DMS 273 (cell line): ENCODE results near the gene KLK12.

Source experiments
- DNase-seq: peaks from one replicate; lab custom pipeline; 2025; ENCODE audit not compliant: unreplicated experiment; lab: John Stamatoyannopoulos, UW

The KLK12 gene, protein sequence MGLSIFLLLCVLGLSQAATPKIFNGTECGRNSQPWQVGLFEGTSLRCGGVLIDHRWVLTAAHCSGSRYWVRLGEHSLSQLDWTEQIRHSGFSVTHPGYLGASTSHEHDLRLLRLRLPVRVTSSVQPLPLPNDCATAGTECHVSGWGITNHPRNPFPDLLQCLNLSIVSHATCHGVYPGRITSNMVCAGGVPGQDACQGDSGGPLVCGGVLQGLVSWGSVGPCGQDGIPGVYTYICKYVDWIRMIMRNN

DNA sequence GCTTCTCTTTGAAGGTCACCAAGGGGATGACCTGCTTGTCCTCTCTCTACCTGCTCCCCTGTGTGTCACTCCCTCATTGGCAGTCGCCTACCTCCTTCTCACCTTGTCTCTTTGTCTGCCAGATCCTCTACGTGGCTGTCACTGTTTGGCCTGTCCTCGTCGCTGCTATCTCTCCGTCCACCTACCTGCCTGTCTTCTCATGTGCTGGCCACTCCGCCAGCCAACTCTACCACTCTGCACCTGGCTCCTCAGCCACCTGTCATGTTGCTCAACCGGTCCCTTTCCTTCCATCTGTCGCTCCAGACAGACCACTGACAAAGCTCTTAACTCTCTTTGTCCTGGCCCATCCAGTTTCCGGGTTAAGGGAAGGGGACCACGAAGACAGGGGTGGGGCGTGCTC, at the start of gene KLK12:
KLK12 (minus strand) TSS at position 299 of the 400 bp plus-strand sequence. CDS start 381 bp downstream, outside the sequence.
- no peak for DNase-seq

DNA sequence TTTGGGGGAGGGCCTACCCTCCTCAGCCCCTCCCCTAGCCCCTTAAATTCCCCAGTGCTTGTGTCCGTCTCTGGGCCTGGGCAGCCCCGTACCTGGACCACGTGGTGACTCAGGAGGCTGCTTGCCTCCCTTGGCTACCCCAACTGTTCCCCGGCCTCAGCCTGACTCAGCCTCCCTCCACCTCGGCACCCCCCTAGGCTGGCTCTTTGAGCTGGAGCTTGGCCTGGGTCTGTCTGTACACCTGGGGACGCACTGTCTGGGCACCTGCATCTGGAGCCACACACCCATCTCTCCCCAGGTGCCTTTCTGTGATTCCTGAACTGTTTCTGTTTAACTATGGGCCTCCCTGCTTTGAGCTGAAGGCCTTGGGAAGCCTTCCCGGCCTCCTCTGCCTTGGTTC, 49.7 kb upstream of the KLK12 start:
- no peak for DNase-seq

DNA sequence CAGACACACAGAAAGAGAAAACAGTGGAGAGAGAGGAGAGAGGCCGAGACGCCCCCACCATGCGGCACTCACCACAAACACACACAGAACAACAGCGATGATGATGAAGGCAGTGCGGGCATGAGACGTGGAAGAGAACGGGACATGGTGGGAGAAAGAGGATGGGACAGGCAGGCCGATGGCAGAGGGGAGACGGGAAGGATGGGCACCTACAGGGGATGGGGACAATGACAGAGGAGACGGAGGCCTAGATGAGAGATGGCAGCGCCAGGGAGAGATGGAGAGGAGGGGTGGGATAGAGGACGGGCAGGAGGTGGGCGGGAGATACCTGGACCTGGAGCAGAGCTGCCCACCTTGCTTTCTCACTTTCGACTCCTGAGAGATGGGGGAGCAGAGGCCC, 49.0 kb upstream of the KLK12 start:
- no peak for DNase-seq

DNA sequence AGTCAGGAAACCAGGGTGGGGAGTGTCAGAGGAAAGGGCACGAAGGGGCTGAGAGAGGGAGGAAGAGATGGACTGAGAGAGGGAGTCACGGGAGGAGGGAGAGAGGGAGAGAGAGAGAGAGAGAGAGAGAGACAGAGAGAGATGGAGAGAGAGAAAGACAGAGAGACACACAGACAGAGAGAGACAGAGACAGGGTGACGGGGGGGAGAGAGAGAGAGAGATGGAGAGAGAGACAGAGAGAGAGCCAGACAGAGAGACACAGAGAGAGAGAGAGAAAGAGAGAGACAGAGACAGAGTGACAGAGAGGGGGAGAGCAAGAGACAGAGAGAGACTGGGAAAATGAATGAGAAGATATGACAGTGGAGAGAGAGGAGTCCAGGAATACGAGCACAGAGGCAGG, 48.4 kb upstream of the KLK12 start:
- DNase-seq = no peak

DNA sequence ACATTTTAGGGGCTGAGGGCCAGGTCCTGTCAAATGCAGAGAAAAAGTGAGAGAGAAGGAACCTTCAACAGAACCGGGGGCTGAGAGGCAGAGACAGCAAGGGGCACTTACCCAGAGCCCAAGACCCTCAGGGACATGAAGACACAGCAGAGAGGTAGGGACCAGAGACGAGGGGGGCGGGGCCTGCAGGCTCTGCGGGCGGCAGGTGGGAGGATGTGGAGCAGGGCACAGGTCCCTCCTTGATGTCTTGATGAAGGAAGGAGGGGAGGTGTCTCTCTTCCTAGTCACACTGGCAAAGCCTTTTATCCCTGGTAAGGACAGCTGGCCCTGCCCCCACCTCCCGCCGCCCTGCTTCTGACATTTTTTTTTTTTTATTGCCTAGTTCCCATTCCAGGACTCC, 47.8 kb upstream of the KLK12 start, which contains the start of gene KLK14:
KLK14 (minus strand) TSS at position 277 of the 400 bp plus-strand sequence; CDS start at position 4, 273 bp downstream.
- DNase-seq = no peak

DNA sequence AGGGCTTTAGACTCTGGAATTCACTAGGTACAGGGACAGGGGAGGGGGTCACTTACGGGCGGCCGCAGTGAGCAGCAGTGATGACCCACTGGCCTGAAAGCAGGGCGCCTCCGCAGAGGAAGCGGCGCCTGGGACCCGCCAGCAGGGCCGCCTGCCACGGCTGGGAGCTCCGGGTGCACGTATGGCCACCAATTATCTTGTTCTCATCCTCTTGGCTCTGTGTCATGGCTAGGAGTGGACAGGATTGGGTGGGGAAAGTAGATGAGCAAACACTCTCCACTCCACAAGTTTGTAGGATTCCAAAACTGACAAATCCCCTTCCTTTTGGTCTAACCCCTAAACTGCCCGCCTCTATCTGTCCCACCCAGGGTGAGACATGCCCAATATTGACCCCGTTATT, 46.7 kb upstream of the KLK12 start:
- no peak for DNase-seq

DNA sequence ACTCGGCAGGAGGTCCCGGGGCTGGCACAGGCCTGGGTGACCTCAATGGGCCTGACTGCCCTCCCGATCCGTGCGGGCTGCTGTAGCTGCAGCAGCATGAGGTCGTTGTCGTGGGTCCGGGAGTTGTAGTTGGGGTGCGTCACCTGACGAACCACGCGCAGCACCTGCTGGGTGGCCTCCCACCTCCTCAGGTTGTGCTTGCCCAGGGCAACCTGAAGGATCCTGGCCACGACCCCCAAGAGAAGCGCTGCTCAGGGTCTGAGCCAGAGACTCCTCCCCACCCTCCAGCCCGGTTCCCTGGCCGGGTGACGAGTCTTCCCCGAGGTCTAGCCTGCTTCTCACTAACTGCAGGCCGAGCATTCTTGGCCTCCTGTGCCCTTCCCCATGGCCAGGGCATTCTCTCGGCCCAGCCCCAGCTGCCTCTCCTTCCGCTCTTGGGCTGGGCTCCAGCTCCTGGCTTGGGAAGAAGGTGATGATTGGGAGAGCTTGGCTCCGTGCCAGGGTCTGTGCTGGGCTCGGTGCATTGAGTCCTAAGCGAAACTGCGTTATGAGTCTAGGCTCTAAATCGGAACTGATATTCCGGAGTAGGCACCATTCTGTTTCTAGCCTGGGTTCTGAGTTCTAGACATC, 44.8 kb upstream of the KLK12 start:
- peak; percentile 56 for DNase-seq

DNA sequence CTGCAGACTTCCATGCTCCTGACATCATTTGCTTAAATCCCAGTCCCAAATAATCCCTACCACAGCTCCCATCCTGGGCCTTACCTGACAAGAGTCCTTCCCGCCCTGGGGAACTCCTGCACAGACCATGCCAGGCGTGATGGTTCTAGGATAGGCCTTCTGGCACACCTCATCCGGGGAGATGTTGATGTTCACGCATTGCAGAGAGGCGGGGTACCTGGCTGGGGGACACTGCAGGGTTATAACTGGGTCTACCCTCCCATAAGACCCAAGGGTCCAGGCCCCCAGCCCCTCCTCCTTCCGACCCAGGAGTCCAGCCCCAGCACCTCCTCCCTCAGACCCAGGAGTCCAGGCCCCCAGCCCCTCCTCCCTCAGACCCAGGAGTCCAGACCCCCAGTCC, 43.9 kb upstream of the KLK12 start:
- DNase-seq = no peak

DNA sequence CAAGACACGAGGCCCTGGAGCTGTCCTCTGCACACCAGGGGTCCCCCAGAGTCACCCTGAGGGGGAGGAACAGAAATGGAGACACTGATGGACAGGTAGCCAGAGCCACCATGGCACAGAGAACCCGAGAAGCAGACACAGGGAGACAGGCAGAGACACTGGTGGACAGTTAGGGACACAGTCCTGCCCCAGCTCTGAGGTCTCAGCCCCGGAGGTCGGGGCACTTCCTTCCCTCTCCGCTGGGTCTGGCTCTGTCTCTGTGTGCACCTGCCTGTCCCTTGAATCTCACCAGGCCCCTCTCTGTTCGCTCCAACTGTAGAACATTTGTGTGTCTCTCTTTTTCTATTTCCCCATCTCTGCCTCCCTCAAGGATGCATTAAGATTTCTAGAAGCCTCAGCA, 43.3 kb upstream of the KLK12 start:
- DNase-seq = no peak

DNA sequence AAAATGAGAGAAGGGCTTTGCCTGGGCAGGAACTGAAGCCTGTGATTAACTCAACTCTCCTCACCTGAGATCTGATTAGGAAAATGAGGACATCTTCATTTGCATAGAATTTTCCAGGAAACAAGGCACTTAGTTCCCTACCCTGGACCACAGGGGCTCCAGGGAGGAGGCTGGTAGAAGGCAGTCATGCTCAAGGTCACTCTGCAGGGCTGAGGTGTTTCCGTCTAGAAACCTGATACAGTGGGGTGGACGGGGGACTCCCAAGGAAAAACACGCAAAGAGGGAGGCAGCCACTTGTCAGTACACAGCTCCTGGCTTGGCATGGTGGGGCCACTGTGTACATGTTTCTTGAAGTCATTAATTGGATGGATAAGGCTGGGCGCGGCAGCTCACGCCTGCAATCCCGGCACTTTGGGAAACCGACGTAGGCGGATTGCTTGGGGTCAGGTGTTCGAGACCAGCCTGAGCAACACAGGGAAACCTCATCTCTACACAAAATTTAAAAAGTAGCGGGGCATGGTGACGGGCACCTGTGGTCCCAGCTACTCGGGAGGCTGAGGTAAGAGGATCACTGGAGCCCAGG, 41.9 kb upstream of the KLK12 start:
- DNase-seq = no peak

DNA sequence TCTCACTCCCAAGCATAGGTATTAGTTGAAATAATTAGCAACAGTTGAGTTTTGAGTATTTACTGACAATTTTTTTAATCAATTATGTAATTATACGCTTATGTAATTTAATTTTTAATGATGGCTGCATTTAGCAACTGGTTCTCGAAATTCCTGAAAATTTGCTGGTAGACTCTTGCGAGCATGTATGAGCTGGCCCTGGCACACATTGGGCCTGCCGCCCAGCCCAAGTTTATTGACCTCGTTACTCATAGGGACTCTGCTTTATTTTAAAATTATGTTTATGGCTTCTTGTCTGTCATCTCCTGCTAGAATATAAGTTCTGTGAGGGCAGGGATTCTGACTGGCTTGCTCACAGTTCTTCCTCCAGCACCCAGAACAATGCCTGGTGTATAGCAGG, 41.2 kb upstream of the KLK12 start:
- DNase-seq = no peak

DNA sequence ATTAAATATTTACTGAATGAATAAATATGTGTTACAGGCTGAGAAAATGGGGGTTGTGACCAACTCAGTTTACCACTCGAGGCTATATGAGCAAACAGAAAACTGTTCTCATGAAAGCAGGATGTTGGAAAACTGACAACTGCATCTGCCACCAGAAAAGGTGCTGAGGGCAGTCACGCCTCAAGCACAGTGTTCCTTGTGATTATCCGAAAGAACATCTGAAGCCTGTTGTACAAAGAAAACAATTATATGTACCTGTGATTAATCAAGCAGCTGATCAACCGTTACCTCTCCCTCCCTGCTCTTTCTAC, 36.2 kb upstream of the KLK12 start:
- no peak for DNase-seq

DNA sequence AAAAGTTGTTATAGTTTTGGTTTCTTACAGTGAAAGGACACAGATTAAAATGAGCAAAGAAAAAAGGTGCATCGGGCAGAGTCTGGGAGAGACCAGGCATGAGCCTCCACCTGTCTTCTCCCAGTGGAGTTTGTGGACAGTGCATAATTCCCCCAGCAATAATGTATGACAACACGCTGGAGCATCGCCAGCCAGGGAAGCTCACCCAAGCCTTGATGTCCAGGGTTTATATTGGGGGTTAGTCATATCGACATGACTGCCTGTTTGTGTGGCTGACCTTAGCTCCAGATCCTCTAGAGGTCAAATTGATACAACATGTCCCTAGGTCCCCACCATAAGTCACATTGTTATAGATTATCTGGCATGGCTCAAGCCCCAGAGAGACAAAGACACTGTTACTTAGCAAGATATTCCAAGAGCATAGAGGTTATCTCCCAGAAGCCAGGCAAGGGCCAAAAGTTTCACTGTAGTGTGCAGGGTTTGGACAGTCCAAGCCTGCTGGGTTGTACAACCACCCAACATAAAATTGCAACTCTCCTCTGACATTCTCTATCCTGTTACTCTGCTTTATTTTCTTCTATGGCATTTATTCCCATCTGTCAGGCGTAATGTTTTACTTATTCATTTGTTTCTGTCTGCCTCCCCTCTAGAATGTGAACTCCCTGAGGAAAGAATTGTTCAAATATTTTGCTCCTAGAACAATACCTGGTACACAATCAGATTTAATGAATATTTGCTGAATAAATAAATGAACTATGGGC, 35.7 kb upstream of the KLK12 start:
- no peak for DNase-seq

DNA sequence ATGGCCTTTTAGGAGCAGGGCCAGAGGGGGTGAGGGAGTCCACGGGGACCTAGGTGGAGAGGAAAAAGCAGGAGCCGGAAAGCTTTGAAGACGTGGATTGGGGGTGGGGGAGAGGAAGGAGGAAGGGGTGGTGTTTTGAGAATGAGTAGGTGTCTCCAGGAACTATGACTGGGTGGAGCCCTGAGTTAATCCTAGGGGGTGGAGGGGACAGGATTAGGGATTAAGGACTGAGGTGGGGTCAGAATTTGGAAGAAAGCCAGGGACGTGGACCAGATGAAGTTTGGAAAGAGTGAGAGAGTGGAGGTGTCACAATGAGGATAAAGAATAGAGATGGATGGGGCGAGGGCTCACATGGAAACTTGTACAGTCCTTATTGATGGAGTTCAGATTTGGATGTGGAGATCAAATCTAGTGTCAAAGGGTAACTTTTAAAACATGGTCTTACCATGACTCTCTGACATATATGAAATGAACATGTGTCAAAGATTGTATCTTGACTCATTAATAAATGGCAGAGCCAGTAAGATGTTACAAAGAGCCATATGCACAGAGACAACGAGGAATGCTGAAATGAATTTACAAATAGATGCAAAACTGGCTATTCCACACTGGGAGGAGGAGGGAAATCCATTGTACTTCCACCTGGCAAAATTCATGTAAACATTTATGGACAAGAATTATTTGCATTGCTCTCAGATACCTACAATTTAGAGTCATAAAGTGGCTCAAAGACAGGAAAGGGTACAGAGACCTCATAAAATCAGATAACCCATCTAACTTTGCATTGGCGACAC, 31.8 kb upstream of the KLK12 start:
- no peak for DNase-seq

DNA sequence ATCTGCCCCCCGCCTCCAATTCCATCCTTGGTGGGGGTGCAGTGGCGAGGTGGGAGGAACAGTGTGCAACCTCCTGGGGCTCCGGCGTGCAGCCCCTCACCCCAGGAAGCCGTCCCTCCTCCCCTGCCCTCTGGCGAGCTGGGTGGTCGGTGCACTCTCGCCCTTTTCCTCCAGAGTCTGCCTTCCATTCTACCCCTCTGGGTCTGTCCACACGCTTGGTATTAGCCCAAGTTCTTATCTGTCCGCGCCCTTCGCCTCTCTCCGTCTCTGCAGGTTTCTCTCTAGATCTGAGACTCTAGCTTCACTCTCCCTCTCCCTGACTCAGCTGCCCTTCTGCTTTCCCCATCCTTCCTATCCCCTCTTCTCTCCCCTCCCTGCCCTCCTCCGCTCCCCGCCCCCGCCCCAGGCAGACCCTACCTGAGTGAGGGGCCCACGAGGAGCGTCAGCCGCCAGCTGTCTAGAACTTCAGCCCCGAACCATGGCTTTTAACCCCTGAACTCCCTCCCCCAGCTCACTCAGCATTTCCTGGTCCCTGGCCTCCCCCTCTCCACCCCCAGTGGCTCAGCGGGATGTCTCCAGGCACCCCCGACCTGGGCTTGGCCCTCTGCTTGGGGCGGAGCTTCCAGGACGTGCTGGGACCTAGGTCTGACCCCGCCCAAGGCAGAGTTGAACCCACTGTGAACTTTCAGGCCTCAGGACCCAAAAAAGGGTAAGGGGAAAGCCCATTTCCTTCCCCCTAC, 30.6 kb upstream of the KLK12 start:
- DNase-seq = no peak

DNA sequence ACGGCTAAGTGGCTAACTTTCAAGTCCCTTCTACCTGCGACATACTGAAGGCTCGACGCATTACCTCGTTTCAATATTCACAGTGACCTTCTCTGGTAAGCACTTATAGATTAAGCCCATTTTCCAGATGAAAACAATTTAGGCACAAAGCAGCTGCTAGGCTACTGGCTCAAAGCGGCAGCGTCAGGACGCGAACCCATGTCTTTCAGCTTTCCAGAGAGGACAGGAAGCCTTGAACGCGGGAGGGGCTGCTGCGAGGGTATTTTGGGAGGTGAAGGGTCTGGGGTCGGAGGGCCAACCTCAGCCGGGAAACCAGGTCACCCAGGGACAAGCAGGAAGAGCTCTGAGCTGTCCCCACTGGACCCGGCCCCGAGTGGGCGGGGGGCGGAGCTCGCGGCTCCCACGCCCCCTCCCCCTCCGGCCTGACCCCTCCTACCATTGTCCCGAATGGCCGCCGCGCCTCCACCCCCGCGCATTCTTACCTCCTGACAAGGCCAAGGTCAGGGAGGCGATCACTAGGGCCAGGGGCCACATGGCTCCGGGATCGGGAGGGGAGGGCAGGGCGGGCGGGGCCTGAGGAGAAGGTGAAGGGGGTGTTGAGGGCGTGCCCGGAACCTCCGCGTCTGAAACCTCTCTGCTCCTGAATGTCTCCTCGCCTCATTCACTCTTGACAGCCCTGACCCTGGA, 29.9 kb upstream of the KLK12 start, which contains the start of gene KLK13:
KLK13 (minus strand) TSS at position 559 of the 687 bp plus-strand sequence; CDS start at position 534, 25 bp downstream.
- DNase-seq = no peak

DNA sequence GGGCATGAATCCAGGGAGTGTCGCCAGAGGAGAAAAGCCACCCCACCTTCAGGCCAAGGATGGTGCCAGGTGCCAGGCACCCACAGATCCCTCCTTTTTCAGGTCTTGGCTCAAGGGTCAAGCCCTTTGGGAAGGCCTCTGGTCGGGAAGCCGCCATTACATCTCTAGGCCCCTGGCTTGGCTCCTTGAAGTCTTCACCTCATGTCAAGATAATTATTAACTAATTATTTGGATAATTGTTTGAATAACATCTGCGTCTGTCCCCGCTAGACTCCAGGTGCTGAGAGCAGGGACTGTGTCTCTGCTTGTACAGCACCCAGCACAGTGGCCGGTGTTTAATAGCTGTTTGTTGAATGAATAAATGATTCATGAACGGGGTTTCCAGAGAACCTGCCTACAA, 28.9 kb upstream of the KLK12 start:
- DNase-seq = no peak

DNA sequence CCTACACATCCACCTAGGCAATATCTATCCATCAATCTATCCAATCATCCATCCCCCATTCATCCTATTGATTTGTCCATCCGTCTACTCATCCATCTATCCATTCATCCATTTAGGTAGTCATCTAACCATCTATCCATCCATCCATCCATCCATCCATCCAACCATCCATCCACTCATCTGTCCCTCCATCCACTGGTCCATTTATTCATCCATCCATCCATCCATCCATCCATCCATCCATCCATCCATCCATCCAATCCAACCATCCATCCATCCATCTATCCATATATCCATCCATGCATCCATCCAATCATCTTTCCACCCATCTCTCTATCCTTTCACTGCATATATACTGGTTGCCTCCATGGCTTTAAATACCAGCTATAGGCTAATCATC, 26.2 kb upstream of the KLK12 start:
- DNase-seq = no peak

DNA sequence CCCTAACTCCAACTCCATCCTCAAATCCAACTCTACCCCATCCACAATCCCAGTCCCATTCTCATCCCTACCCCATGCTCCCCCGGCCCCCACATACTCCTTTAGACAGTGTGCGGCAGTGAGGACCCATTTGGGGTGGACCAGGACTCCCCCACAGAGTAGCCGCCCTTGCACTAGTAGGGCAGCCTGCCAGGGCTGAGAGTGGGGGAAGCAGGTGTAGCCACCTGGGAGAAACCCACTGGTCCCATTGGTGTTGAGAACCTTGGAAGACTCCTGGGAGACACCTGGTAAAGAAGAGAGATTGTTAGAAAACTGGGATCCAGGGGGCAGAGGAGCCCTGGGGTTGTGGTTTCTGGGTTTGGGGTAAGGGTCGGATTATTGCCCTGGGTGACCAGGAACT, 25.5 kb upstream of the KLK12 start:
- no peak for DNase-seq

DNA sequence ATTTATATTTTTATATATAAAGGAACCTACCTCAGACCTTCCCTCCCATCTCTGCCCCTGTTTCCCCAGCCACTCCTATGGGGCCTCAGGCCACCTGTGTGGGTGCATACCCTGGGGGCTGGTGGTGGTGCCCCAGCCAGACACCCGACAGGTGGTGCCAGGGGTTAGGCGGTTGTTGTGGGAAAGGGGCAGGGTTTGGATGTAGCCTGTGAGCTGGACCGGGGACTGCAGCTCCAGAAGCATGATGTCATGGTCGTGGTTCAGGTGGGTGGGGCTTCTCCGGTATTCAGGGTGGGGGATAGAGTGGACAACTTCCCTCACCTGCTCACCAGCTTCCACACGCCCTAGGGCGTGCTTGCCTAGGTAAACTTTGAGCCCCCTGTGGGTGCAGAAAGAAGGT, 24.9 kb upstream of the KLK12 start:
- no peak for DNase-seq
